NT2/D1 (cell line): ENCODE data around the gene YAF2.

Experiments
- DNase-seq: peaks from one replicate; pipeline ENCODE4 v3.0.0-alpha.2; 2011; ENCODE audit warnings: low read depth, low spot score
- H3K27me3 ChIP-seq: 2 replicates; pipeline ENCODE4 v1.6.0; 2011; ENCODE audit warnings: mild to moderate bottlenecking; ENCODE audit not compliant: insufficient read length, insufficient read depth
- H3K36me3 ChIP-seq: 2 replicates; pipeline ENCODE4 v1.6.1; 2011; ENCODE audit warnings: mild to moderate bottlenecking, low read length, mixed read lengths; ENCODE audit not compliant: insufficient read depth, insufficient read length
- H3K4me1 ChIP-seq: 2 replicates; pipeline ENCODE4 v1.5.1; 2011; ENCODE audit not compliant: insufficient read depth, insufficient read length
- H3K4me3 ChIP-seq: 2 replicates; pipeline ENCODE4 v1.5.1; 2011; ENCODE audit warnings: low read depth; ENCODE audit not compliant: insufficient read length
- H3K9ac ChIP-seq: 2 replicates; pipeline ENCODE4 v1.6.0; 2011; ENCODE audit warnings: low read depth; ENCODE audit not compliant: insufficient read length
- H3K9me3 ChIP-seq: 2 replicates; pipeline ENCODE4 v1.5.1; 2011; ENCODE audit warnings: mild to moderate bottlenecking, low read length; ENCODE audit not compliant: insufficient read depth
- SUZ12 ChIP-seq: IDR thresholded peaks from 2 replicates; pipeline ENCODE4 v1.6.1; 2011; ENCODE audit not compliant: insufficient read length, insufficient read depth; ENCODE audit errors: extremely low read depth
- YY1 ChIP-seq: IDR thresholded peaks from 2 replicates; pipeline ENCODE4 v1.6.1; 2011; ENCODE audit not compliant: insufficient read length, insufficient read depth
- ZNF274 ChIP-seq: IDR thresholded peaks from 2 replicates; pipeline ENCODE4 v1.6.1; 2011; ENCODE audit warnings: mild to moderate bottlenecking, low read depth, low read length

The YAF2 gene

DNA sequence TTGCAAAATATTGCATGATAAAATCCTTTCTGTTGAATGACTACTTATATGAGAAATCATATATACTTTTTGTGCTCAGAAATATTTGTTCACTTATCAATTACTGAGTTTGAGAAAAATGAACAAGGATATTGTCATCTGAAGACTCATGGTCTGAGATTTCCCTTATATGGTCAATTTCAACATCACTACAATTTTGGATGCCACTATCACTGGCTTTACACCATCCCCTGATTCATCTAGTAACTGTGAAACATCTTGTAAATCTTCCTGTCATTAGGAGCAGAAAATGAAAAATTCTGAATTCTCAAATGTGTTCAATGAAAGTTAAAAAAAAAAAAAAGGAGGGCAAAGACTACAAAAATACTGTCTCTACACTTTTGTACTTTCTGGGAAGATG is 71.5 kb downstream of the YAF2 start:
- no peak overlapping the region for H3K4me3 ChIP-seq
- no peaks in the 10 kb centered on the region for H3K36me3 ChIP-seq
- H3K27me3 ChIP-seq: no peaks in the 10 kb centered on the region
- no peaks in the 10 kb centered on the region for H3K9me3 ChIP-seq
- no peaks in the 10 kb centered on the region for H3K4me1 ChIP-seq
- H3K9ac ChIP-seq: no peak overlapping the region
- no peak for DNase-seq
- TF ChIP-seq ZNF274: no peak
- TF ChIP-seq YY1: no peak
- TF ChIP-seq SUZ12: no peak

DNA sequence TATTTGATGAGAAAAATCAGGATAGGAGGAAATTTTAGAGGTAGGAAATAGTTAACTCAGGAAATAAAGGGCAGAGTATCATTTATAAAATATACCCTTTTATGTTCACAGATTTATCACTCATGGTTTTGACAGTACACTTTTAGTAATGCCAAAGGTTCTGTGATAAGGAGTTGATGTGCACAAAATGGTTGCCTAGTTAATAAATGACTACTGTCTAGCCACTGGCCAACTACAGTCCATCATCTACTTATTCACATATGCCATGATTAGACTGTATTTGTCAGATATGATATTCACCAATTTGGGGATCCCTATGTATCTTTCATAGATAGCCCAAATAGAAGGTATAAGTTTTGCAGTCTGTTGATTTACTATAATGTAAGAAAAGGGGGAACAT is 74.1 kb downstream of the YAF2 start:
- H3K9me3 ChIP-seq: no peaks in the 10 kb centered on the region
- no peaks in the 10 kb centered on the region for H3K27me3 ChIP-seq
- no peaks in the 10 kb centered on the region for H3K4me1 ChIP-seq
- no peak for TF ChIP-seq SUZ12
- no peak for TF ChIP-seq ZNF274
- no peak for TF ChIP-seq YY1
- no peak for DNase-seq
- peaks cover 6% of the 10 kb centered on the region for H3K36me3 ChIP-seq
- no peak overlapping the region for H3K9ac ChIP-seq
- no peak overlapping the region for H3K4me3 ChIP-seq

DNA sequence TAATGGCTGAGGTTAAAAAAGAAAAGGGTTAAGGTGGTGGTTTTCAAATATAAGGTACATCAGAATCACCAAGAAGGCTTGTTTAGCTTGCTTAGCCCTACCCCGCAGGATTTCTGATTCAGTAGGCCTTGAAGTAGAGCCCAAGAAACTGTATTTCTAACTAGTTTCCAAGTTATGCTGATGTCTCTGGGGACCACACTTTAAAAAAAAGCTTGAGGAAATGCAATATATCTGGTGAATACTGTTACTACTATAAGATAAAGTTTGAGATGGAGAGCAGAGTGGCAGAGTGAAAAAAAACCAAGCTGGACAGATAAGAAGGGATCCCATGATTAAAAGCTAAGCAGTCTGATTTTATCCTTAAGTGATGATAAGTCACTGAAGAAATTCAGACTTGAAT is 75.1 kb downstream of the YAF2 start:
- no peak for TF ChIP-seq ZNF274
- no peak for TF ChIP-seq SUZ12
- no peak for TF ChIP-seq YY1
- Histone ChIP-seq H3K9me3 (no peaks in the 10 kb centered on the region), H3K4me1 (no peaks in the 10 kb centered on the region), H3K9ac (no peak overlapping the region), H3K27me3 (no peaks in the 10 kb centered on the region), H3K36me3 (peaks cover 6% of the 10 kb centered on the region), H3K4me3 (no peak overlapping the region)
- DNase-seq: no peak

DNA sequence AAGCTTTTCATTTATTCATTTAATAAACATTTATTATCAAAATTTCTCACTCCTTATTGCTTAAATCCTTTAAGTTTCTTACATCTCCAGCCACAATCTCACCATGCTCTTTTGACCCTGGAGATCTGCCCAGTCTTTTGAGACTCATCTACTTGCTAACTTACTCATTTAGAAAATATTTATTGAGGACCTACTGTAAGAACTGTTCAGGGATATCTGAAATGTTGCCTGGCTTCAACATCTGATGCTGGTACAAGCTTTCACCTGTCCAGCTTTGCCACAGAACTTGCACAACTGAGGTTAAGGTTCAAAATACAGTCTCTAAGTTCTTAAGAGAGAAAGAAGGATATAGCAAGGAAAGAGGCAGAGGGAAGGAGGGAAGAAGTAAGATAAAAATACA is 75.9 kb downstream of the YAF2 start:
- Histone ChIP-seq H3K4me3 (no peak overlapping the region), H3K9ac (no peak overlapping the region), H3K36me3 (peaks cover 6% of the 10 kb centered on the region), H3K4me1 (no peaks in the 10 kb centered on the region), H3K27me3 (no peaks in the 10 kb centered on the region), H3K9me3 (no peaks in the 10 kb centered on the region)
- TF ChIP-seq ZNF274: no peak
- no peak for TF ChIP-seq SUZ12
- no peak for TF ChIP-seq YY1
- no peak for DNase-seq

DNA sequence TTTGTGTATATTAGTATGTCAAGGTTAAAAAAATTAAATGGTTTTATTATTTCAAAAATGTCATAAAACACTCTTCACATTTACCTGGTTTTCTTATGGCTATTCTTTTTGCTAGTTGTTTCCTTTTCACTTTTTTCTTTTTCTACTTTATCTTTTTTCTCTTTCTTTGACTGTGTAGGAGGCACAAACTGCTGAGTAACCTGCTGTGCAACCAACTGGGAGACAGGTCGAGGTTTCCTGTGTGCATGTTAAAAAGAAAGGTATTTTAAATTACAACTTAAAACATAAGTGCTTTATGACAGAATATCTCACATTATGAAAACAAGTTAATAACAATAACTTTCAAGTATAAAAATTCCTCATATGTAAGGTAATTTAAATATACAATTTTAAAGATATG is 76.5 kb downstream of the YAF2 start:
- no peaks in the 10 kb centered on the region for H3K4me1 ChIP-seq
- H3K4me3 ChIP-seq: no peak overlapping the region
- H3K9ac ChIP-seq: no peak overlapping the region
- H3K36me3 ChIP-seq: peaks cover 6% of the 10 kb centered on the region
- DNase-seq: no peak
- TF ChIP-seq SUZ12 (no peak), ZNF274 (no peak), YY1 (no peak)
- H3K9me3 ChIP-seq: no peaks in the 10 kb centered on the region
- H3K27me3 ChIP-seq: no peaks in the 10 kb centered on the region

DNA sequence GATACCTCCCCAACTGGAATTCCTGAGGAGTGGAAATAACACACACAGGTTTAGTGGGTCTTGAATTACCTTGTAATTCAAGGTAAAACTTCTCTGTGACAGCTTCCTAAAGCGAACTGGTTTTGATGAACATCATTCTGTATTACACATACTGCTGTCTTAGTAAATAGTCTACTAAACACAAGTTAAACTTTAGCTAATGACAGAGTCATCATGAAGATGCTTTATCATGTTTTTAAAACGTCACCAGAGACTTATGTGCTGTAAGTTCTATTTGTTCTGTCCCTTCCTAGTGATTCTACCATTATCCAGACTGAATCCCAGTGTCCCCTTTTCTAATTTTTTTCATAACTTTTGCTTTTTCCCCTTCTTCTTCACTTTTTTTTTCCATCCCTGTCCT is 81.8 kb downstream of the YAF2 start:
- H3K9me3 ChIP-seq: no peaks in the 10 kb centered on the region
- no peaks in the 10 kb centered on the region for H3K27me3 ChIP-seq
- H3K36me3 ChIP-seq: peaks cover 6% of the 10 kb centered on the region
- TF ChIP-seq SUZ12 (no peak), ZNF274 (no peak), YY1 (no peak)
- no peak overlapping the region for H3K9ac ChIP-seq
- DNase-seq: no peak
- no peak overlapping the region for H3K4me3 ChIP-seq
- no peaks in the 10 kb centered on the region for H3K4me1 ChIP-seq

DNA sequence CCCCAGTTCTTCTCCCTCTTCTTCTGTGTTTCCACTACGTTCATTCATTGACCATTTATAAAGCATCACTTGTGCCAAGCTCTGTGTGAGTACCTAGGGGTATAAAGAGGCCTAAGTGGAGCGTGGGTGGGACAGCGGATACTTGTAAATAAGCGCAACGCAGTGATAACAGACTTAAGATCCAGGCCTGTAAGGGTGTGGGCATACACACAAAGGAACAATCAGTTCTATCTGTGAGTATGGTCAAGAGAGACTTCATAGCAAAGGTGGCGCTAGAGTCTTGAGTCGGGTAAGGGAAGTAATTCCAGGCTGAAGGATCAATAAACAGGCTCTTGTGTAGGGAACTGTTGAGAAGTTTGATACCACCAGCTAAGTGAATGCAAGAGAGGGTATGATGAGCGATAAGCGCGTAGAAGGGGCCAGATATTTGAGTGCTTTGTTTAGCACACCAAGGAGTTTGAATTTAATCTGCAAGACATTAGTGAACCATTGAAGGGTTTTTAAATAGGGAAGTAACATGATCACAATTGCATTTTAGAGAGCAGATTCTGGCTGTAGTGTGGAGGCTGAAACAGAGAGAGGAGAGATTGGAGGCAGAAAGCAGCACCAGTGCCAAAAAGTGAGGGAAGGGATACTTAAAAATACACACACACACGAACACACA is 92.4 kb downstream of the YAF2 start:
- Histone ChIP-seq H3K4me3 (no peak overlapping the region), H3K9ac (no peak overlapping the region), H3K4me1 (no peaks in the 10 kb centered on the region), H3K27me3 (peaks cover 6% of the 10 kb centered on the region), H3K9me3 (no peaks in the 10 kb centered on the region), H3K36me3 (no peaks in the 10 kb centered on the region)
- TF ChIP-seq YY1 (no peak), SUZ12 (no peak), ZNF274 (no peak)
- no peak for DNase-seq

DNA sequence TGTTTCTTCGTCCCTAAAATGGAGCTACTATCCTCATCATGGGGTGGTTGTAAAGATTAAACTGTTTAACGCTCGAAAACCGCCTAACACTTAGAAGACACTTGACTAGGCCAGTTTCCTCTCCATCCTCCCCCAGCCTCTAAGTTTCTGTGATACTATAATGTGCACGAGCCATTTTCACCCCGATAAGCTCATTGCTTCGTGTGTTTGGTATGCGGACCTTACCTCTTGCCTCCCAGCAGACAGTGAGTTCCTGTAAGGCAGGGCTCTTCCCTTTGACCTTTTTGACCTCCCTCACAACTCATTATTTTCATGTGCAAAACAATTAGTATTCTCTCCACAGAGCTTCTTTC is 92.9 kb downstream of the YAF2 start:
- peaks cover 6% of the 10 kb centered on the region for H3K27me3 ChIP-seq
- no peaks in the 10 kb centered on the region for H3K36me3 ChIP-seq
- no peak for TF ChIP-seq YY1
- no peak for TF ChIP-seq SUZ12
- no peak for TF ChIP-seq ZNF274
- H3K9me3 ChIP-seq: no peaks in the 10 kb centered on the region
- H3K9ac ChIP-seq: peak overlapping the region; percentile 91
- no peaks in the 10 kb centered on the region for H3K4me1 ChIP-seq
- H3K4me3 ChIP-seq: peak overlapping the region; percentile 70
- no peak for DNase-seq
